Aorta (tissue), 5 donors: ENCODE data around the gene ALDH3B1. TPM values are rescaled to one million over a fixed set of nuclear protein-coding genes. Genes with fewer than 3 reads are reported as not detected.

ENCODE experiments used
- ATAC-seq: fragments of 200-7000 bp; cut with Tn5 transposase; one replicate; pipeline ENCODE4 v1.9.1; 2022; ENCODE audit warnings: moderate library complexity; ENCODE audit not compliant: low FRiP score
- DNase-seq, 2 donors: peaks; one replicate each; pipeline ENCODE4 v3.0.0-alpha.2; 2020
- H3K27ac ChIP-seq, 2 donors: one replicate each; pipeline ENCODE4 v1.5.1; 2013; ENCODE audit warnings: low read length in 2 of 2, mild to moderate bottlenecking in 2 of 2, moderate library complexity in 2 of 2, control low read depth in 1 of 2, inconsistent platforms in 1 of 2, low read depth in 1 of 2
- H3K27me3 ChIP-seq, 2 donors: one replicate each; pipeline ENCODE4 v1.6.1; 2013; ENCODE audit warnings: control low read depth in 1 of 2, low read length in 1 of 2, mild to moderate bottlenecking in 1 of 2, moderate library complexity in 1 of 2; ENCODE audit not compliant: insufficient read depth in 2 of 2, control insufficient read depth in 1 of 2
- H3K36me3 ChIP-seq, 2 donors: one replicate each; pipeline ENCODE4 v1.6.1; 2013; ENCODE audit warnings: control low read depth in 1 of 2, low read length in 1 of 2, mild to moderate bottlenecking in 1 of 2; ENCODE audit not compliant: insufficient read depth in 2 of 2, control insufficient read depth in 1 of 2
- H3K4me1 ChIP-seq, 2 donors: one replicate each; pipeline ENCODE4 v1.6.1; 2013; ENCODE audit warnings: low read length in 2 of 2, control low read depth in 1 of 2, mild to moderate bottlenecking in 1 of 2, moderate library complexity in 1 of 2; ENCODE audit not compliant: insufficient read depth in 2 of 2, control insufficient read depth in 1 of 2
- H3K4me3 ChIP-seq, 2 donors: one replicate each; pipeline ENCODE4 v1.5.1; 2013; ENCODE audit warnings: low read length in 2 of 2, control low read depth in 1 of 2, mild to moderate bottlenecking in 1 of 2
- H3K9me3 ChIP-seq: one replicate; pipeline ENCODE4 v1.6.1; 2013; ENCODE audit warnings: mild to moderate bottlenecking, low read length; ENCODE audit not compliant: control insufficient read depth
- WGBS, 2 donors: extraction: QIAGEN DNeasy Blood & Tissue Kit; methylation state at CpG; one replicate each; pipeline ENCODE4 v1.1.7; 2013; 5-methylcytosine and 5-hydroxymethylcytosine counted together
- intact Hi-C, 2 donors: fragments of 100-400 bp; cut with DNase I; formaldehyde crosslinking; loops; one replicate each; pipeline versions ENCODE4 v1.14.2 to v1.15.0; 2022
- polyA plus RNA-seq, 2 donors: library from polyadenylated mRNA; stranded (reverse); fragments of 200-250 nt; gene quantifications; one replicate each; pipeline ENCODE4 v1.2.3, GENCODE V29; 2013
- total RNA-seq, 2 donors: library from RNA; stranded (reverse); fragmentation: NEBNext Ultra II Directional; extraction: Animal tissue kit (Norgen Biotek cat#: 25700); gene quantifications; one replicate each; pipeline ENCODE4 v1.2.1, GENCODE V29; 2021
- donor health status: healthy with polysubstance abuse.
- donor health status: Bipolar disorder and iron deficiency.
- donor health status: DM: no; HTN: no; CAD: no.
- donor health status: DM: no; HTN: no; CAD: no.
- donor health status: DM: yes; HTN: yes; CAD: no.

ALDH3B1 gene
- total and polyA plus RNA-seq, 4 donors, result 9.1 to 12.4 (median 10.0) TPM

DNA sequence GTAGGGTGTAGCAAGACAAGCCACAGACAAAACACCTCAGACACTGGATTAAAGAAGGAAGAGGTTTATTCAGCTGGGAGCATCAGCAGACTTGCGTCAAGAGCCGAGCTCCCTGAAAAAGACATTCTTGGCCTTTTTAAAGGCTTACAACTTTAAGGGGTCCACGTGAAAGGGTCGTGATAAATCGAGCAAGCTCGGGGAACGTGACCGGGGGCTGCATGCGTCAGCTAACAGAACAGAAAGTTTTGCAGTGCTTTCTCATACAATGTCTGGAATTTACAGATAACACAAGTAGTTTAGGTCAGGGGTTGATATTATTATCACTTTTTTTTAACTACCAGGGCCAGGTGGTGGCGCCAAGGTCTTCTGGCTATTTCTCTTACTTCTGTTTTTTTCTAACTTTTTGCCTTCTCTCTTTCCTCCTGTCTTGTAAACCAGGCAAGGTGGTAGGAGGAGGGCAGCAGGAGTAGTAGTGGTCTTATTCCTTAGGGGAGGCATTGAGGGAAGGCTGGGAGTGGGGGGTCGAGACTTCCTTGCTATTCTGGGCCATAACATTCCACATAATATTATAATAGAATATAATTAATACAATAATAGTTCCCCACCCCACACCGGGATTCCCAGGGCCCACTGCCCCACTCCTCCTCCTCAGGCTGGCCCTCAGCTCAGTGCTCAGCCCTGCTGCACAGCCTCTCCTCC is 587 bp upstream of the ALDH3B1 start:
- no peaks in the 10 kb centered on the region for H3K36me3 ChIP-seq
- DNase-seq, result peak in 1 of 2 donors; percentile 39
- H3K4me1 ChIP-seq, result no peaks in the 10 kb centered on the region
- no peak for ATAC-seq
- WGBS, 2 donors, result 55 to 62% methylated on average over 12 of the region's 12 CpGs
- no peaks in the 10 kb centered on the region for H3K27me3 ChIP-seq
- no peak overlapping the region for H3K27ac ChIP-seq
- H3K4me3 ChIP-seq, result no peak overlapping the region
- no peaks in the 10 kb centered on the region for H3K9me3 ChIP-seq
- intact Hi-C loops, result loop anchor here in 1 of 2 donors (2.0 to 5.0 kb wide), 2 partner anchors 21 to 113 kb away; partner anchors contain the start of genes CHKA and NDUFS8

DNA sequence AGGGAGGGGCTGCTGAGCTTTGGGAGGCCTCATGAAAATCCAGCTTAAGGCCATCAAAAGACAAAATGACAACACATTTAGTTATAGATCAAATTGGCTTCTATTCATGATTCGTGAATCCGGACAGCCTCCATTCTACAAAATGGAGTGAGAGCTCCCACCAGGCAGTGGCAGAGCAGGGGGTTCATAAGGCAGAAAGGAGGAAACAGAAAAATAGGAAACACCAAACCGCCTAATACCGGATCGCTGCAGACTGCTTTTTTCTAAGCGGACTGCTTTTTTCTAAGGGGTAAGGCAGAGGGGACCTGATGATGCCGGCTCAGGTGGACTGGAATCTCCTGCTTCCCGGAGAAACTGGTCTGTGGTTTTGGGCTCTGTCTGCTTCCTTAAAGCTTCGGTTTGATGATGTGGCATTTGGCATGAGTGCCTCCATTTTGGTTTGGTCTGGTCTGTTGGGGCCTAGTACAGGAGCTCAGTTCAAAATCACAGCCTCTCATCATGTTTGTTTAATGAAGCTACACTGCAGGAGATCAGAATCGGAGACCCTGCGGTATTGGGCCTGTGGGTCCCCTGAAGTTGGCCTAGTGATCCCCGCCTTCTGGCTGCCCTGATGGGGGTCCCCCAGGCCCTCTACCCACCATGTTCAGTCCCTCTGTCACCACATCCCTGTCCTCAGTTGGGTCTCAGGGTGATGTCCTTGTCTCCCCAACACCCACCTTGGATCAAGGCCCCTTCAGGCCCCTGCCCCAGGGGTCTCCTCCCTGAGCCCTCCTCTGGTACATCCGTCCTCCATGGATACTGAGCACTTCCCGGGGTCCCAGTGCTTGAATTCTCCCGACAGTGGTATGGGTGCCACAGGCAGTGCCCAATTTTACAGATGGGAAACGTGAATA is 1.2 kb downstream of the ALDH3B1 start:
- intact Hi-C loops, result loop anchor here in 1 of 2 donors (2.0 to 5.0 kb wide), 2 partner anchors 20 to 111 kb away; partner anchors contain the start of genes CHKA and NDUFS8
- DNase-seq (no peak), ATAC-seq (no peak)
- H3K9me3 ChIP-seq, result no peaks in the 10 kb centered on the region
- 92 to 95% methylated on average over 16 of the region's 16 CpGs for WGBS, 2 donors
- H3K27ac ChIP-seq, result no peak overlapping the region
- H3K4me3 ChIP-seq, result no peak overlapping the region
- H3K4me1 ChIP-seq, result no peaks in the 10 kb centered on the region
- H3K36me3 ChIP-seq, result no peaks in the 10 kb centered on the region
- no peaks in the 10 kb centered on the region for H3K27me3 ChIP-seq

DNA sequence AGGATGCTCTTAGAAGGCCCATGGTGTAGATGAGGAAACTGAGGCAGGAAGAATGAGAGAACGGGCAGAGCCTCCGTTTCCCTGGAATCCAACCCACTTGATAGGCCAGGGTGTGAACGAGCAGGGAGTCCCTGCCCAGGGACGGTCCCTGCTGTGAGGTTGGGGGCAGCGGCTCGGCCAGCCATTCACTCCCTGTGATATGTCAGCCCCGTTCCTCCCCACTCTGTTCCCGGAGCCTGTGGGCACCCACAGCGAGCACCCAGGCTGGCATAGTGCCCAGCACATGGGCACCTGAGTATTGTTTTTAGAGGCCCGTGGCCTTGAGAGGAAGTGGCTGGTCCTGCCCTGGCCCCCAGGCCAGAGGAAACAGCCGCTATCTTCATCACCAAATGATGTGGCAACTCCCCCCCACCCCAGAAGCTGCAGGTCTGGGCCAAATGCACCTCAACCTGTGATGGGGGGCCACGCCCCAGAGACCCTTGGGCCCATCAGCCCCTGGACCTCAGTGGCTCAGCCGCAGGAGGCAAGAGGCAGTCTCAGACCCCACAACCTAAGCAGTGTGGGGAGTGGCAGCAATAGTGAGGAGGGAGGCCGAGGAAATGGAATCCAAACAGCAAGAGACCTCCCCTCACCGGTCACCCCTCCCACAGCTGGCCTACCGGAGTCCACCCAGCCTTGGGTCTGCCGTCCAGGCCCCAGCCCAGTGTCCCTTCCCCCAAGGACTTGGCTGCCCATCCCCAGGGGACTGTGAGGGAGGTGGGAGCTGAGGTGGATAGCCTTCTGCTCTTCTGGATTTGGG is 2.1 kb downstream of the ALDH3B1 start:
- intact Hi-C loops, result loop anchor here in 1 of 2 donors (5.0 kb wide), 1 partner anchor 110 kb away; the partner anchor contains the start of gene CHKA
- ATAC-seq (no peak), DNase-seq (peak in 1 of 2 donors; percentile 44)
- H3K4me3 ChIP-seq, result no peak overlapping the region
- no peaks in the 10 kb centered on the region for H3K4me1 ChIP-seq
- no peaks in the 10 kb centered on the region for H3K27me3 ChIP-seq
- 89 to 92% methylated on average over 17 of the region's 17 CpGs for WGBS, 2 donors
- H3K36me3 ChIP-seq, result no peaks in the 10 kb centered on the region
- H3K9me3 ChIP-seq, result no peaks in the 10 kb centered on the region
- no peak overlapping the region for H3K27ac ChIP-seq

DNA sequence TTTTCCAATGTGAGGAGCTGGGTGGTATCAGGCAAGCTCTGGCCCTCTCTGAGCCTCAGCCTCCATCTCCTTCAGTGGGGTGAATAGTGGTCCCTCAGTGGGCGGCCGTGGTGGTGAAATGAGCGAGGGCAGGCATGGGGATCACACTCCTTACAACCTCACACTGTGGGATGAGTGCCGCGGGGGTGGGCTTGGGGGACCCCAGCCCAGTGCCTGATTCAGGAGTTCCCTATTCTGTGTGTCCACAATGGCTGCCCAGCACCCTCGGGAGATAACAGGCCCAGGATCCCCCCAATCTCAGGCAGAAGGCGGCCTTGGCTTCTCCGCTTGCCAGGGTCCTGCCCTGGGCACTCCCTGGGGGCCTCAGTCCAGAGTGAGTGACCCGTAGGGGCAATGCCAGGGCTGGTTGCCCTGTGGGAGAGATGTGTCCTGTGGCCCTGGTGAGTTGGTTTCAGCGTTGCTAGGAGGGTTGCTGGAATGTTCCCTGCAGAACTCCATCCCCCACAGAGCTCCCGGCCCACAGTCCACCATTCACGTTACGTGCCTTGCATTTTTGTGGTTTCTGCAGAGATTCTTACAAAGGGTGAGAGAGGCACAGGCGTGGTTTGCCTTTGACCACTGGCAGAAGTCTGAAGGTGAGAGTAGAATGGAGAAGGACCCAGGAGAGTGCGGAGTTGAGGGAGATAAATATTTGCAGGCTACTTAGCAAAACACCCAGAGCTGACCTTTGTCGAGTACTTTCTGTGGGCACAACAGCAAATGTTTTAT is 2.9 kb downstream of the ALDH3B1 start:
- Histone ChIP-seq H3K4me3 (no peak overlapping the region), H3K36me3 (no peaks in the 10 kb centered on the region), H3K9me3 (no peaks in the 10 kb centered on the region), H3K4me1 (no peaks in the 10 kb centered on the region), H3K27me3 (no peaks in the 10 kb centered on the region), H3K27ac (no peak overlapping the region)
- DNase-seq (peak; percentile 40 to 76), ATAC-seq (no peak)
- intact Hi-C loops, result loop anchor here in 1 of 2 donors (5.0 kb wide), 1 partner anchor 109 kb away; the partner anchor contains the start of gene CHKA
- 77 to 79% methylated on average over 16 of the region's 16 CpGs for WGBS, 2 donors

GRCh38 chr11:68013611-68014156 is 3.6 kb downstream of the ALDH3B1 start:
- intact Hi-C loops, result loop anchor here in 1 of 2 donors (5.0 kb wide), 1 partner anchor 109 kb away; the partner anchor contains the start of gene CHKA
- Histone ChIP-seq H3K9me3 (no peaks in the 10 kb centered on the region), H3K27me3 (no peaks in the 10 kb centered on the region), H3K27ac (peak overlapping the region in 1 of 2 donors; percentile 2), H3K4me3 (no peak overlapping the region), H3K36me3 (no peaks in the 10 kb centered on the region), H3K4me1 (no peaks in the 10 kb centered on the region)
- no peak for ATAC-seq
- WGBS, 2 donors, result 93 to 94% methylated on average over 14 of the region's 14 CpGs
- DNase-seq, result no peak

GRCh38 chr11:68014157-68014946 is 4.2 kb downstream of the ALDH3B1 start:
- no peak overlapping the region for H3K4me3 ChIP-seq
- H3K27ac ChIP-seq, result no peak overlapping the region
- no peak for ATAC-seq
- no peaks in the 10 kb centered on the region for H3K27me3 ChIP-seq
- H3K36me3 ChIP-seq, result no peaks in the 10 kb centered on the region
- intact Hi-C loops, result loop anchor here in 1 of 2 donors (5.0 kb wide), 1 partner anchor 108 kb away; the partner anchor contains the start of gene CHKA
- no peaks in the 10 kb centered on the region for H3K9me3 ChIP-seq
- DNase-seq, result peak; percentile 76 to 83
- WGBS, 2 donors, result 42 to 47% methylated on average over 16 of the region's 16 CpGs
- no peaks in the 10 kb centered on the region for H3K4me1 ChIP-seq

DNA sequence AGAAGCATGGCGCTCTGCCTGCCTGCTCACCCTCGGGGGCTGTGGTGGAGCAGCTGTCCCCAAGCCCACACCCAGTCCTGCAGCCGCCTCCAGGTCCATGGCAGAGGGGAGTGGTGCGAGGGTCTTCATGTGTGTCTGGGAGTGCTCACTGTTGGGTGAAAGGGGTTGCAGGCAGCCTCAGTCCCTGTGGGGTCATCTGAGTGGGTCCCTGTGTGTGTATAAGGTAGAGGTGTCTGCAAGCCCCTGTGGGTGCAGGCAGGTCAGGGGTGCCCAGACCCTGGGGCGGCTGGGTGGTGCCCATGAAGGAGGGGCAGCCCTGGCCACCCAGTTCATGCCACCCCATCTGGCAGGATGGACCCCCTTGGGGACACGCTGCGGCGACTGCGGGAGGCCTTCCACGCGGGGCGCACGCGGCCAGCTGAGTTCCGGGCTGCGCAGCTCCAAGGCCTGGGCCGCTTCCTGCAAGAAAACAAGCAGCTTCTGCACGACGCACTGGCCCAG is 4.9 kb downstream of the ALDH3B1 start:
- H3K4me1 ChIP-seq, result no peaks in the 10 kb centered on the region
- H3K9me3 ChIP-seq, result no peaks in the 10 kb centered on the region
- DNase-seq (peak in 1 of 2 donors; percentile 73), ATAC-seq (no peak)
- H3K4me3 ChIP-seq, result no peak overlapping the region
- H3K27ac ChIP-seq, result no peak overlapping the region
- WGBS, 2 donors, result 93 to 94% methylated on average over 19 of the region's 19 CpGs
- no peaks in the 10 kb centered on the region for H3K27me3 ChIP-seq
- H3K36me3 ChIP-seq, result no peaks in the 10 kb centered on the region
- intact Hi-C loops, result loop anchor here in 1 of 2 donors (5.0 kb wide), 1 partner anchor 107 kb away; the partner anchor contains the start of gene CHKA
